ENCODE data around the gene IFRD2. TPM values are rescaled to one million over a fixed set of nuclear protein-coding genes. Genes with fewer than 3 reads are reported as not detected.
"Not testable (repeated sequence)": the region's sequence is repeated elsewhere in the genome, so short reads cannot be mapped to it uniquely, and the experiment has no call there.

Gene IFRD2
- total RNA-seq, 1 experiment from 2014 or later, result 70.9 TPM

DNA sequence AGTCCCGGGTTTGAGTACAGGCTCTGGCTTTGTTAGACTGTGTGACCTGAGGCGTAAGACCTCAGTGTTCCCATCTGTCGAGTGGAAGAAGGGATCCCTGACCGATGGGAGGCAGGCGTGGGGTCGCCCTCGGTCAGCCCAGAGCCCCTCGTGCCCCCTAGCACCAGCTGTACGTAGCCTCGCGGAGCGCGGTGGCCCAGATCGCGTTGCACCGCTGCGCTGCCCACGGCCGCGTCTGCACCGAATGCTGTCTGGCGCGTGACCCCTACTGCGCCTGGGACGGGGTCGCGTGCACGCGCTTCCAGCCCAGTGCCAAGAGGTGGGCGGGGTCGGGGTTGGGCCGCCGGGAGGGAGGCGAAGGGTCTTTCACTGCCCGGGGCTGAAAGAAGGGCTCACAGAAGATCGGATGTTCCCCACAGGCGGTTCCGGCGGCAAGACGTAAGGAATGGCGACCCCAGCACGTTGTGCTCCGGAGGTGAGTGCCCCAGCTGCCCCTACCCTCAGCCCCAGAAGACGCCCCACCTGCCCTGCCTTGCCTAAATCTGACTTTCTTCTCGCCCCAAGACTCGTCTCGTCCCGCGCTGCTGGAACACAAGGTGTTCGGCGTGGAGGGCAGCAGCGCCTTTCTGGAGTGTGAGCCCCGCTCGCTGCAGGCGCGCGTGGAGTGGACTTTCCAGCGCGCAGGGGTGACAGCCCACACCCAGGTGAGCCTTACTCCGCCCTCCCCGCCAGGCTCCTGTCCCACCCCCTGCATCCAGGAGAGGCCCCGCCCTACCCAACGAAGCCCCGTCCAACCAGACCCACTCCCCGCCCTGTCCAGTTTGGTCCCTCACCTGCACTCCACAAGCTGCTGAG lies 16.9 kb downstream of the IFRD2 start:
- no peaks in the 10 kb centered on the region for H3K27me3 ChIP-seq (replicated peaks)
- H3K9me3 ChIP-seq (replicated peaks), result no peaks in the 10 kb centered on the region
- H3K36me3 ChIP-seq, result no peaks in the 10 kb centered on the region
- no peak overlapping the region for H3K4me3 ChIP-seq
- DNase-seq (ENCODE audit: low read depth in 1 of 2, low spot score in 2 of 2), result no peak
- H3K27ac ChIP-seq, result no peak overlapping the region
- peaks cover 8% of the 10 kb centered on the region for H3K4me1 ChIP-seq (replicated peaks)

DNA sequence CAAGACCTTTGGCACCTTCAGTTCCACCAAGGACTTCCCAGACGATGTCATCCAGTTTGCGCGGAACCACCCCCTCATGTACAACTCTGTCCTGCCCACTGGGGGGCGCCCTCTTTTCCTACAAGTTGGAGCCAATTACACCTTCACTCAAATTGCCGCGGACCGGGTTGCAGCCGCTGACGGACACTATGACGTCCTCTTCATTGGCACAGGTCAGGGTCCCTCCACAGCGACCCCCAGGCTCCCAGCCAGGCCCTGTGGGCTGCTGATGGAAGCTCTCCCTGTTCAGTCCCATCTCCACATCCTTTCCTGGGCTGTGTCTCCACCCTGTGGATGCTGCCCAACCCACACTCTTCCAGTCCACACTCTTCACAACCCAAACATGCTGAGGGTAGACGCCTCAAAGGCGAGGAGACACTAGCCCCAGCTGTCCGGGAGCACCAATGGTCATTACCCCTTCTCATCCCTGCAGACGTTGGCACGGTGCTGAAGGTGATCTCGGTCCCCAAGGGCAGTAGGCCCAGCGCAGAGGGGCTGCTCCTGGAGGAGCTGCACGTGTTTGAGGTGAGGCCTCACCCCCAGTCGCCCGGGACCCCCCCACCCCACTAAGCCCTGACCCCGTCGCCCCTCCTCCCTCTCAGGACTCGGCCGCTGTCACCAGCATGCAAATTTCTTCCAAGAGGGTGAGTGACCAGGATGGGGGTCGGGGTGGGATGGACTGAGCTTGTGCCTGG lies 17.7 kb downstream of the IFRD2 start:
- no peak overlapping the region for H3K27ac ChIP-seq
- no peaks in the 10 kb centered on the region for H3K36me3 ChIP-seq
- H3K4me1 ChIP-seq (replicated peaks), result peaks cover 17% of the 10 kb centered on the region
- H3K27me3 ChIP-seq (replicated peaks), result no peaks in the 10 kb centered on the region
- no peak overlapping the region for H3K4me3 ChIP-seq
- no peaks in the 10 kb centered on the region for H3K9me3 ChIP-seq (replicated peaks)
- DNase-seq (ENCODE audit: low read depth in 1 of 2, low spot score in 2 of 2), result peak; percentile 54 to 57

DNA sequence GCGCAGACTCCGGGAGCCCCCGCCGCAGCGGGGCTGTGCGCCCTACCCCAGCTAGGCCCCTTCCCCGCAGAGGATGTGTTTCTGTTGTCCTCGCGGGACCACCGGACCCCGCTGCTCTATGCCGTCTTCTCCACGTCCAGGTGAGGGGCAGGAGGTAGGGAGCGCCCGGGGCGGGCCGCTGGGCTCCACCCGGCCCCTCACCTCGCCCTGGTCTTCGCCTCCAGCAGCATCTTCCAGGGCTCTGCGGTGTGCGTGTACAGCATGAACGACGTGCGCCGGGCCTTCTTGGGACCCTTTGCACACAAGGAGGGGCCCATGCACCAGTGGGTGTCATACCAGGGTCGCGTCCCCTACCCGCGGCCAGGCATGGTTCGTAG lies 18.6 kb downstream of the IFRD2 start:
- Histone ChIP-seq H3K27me3 (replicated peaks) (no peaks in the 10 kb centered on the region), H3K4me1 (replicated peaks) (peaks cover 25% of the 10 kb centered on the region), H3K9me3 (replicated peaks) (no peaks in the 10 kb centered on the region), H3K27ac (no peak overlapping the region), H3K36me3 (no peaks in the 10 kb centered on the region), H3K4me3 (no peak overlapping the region)
- no peak for DNase-seq (ENCODE audit: low read depth in 1 of 2, low spot score in 2 of 2)

DNA sequence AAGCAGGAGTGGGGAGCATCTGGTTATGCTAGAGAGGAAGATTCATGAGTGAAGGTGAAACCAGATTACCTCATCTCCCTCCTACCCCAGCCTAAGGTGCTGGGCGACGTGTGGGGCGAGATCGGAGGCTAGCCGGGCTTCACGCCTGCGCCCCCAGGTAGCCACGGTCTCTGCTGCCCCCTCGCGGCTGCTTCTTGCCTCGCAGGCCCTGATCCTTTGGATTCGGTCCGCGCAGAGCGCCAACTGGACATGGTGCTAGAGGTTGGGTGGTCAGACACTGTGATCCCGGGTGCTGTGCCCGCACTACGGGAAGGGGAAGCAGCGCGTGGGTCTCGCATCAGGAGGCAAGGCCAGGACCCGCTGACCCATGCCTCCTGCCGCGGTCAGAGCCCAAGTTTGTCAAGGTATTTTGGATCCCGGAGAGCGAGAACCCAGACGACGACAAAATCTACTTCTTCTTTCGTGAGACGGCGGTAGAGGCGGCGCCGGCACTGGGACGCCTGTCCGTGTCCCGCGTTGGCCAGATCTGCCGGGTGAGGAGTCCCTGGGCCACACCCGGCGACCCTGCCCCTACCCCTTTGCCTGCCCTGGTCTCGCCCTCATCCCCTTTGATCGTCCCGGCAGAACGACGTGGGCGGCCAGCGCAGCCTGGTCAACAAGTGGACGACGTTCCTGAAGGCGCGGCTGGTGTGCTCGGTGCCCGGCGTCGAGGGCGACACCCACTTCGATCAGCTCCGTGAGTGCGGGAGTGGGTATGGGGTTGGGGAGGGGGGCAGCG lies 19.1 kb downstream of the IFRD2 start:
- peak overlapping the region; percentile 21 for H3K4me3 ChIP-seq
- DNase-seq (ENCODE audit: low read depth in 1 of 2, low spot score in 2 of 2), result peak; percentile 74 to 82

DNA sequence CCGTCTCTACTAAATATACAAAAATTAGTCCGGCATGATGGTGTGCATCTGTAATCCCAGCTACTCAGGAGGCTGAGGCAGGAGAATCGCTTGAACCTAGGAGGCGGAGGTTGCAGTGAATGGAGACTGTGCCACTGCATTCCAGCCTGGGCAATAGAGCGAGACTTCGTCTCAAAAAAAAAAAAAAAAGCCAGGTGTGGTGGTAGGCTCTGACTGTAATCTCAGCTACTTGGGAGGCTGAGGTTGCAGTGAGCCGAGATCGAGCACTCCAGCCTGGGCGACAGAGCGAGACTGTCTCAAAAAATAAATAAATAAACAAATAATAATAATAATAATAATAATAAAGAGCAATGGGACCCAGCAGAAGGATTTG lies 19.7 kb downstream of the IFRD2 start:
- DNase-seq (ENCODE audit: low read depth in 1 of 2, low spot score in 2 of 2); H3K27me3 ChIP-seq (replicated peaks); H3K4me3 ChIP-seq; H3K9me3 ChIP-seq (replicated peaks); H3K27ac ChIP-seq; H3K36me3 ChIP-seq: not testable (repeated sequence)
- H3K4me1 ChIP-seq (replicated peaks), result peaks cover 35% of the 10 kb centered on the region

More for the DNA sequence above, 19.1 kb downstream of the IFRD2 start:
- Histone ChIP-seq H3K9me3 (replicated peaks) (no peaks in the 10 kb centered on the region), H3K4me1 (replicated peaks) (peaks cover 31% of the 10 kb centered on the region), H3K36me3 (no peaks in the 10 kb centered on the region), H3K27me3 (replicated peaks) (no peaks in the 10 kb centered on the region), H3K27ac (no peak overlapping the region)

DNA sequence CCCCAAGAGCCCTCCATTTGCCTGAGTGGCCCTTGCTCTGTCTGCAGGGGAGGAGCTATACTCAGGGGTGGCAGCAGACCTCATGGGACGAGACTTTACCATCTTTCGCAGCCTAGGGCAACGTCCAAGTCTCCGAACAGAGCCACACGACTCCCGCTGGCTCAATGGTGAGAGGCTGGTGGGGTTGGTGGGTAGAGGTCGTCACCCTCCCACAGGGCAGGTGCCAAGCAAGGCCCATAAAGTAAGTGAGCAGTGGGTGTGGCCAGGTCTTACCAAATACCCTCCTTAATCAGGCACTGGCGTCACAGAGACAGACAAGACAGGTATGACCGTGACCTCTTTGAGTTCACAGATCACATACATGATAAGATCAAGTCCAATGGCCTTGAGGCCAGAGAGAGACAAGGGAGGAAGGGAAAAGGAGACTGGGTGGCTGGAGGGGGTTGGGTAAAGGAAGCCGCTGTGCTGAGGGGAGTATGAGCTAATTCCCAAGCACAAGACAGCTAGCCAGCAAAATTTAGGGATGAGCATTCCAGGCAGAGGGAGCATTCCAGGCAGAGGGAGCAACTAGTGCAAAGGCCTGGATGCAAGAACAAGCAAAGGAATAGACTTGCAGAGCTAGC lies 20.8 kb downstream of the IFRD2 start:
- Histone ChIP-seq H3K4me1 (replicated peaks) (peaks cover 39% of the 10 kb centered on the region), H3K9me3 (replicated peaks) (no peaks in the 10 kb centered on the region), H3K27ac (no peak overlapping the region), H3K36me3 (no peaks in the 10 kb centered on the region), H3K4me3 (no peak overlapping the region), H3K27me3 (replicated peaks) (no peaks in the 10 kb centered on the region)
- no peak for DNase-seq (ENCODE audit: low read depth in 1 of 2, low spot score in 2 of 2)

DNA sequence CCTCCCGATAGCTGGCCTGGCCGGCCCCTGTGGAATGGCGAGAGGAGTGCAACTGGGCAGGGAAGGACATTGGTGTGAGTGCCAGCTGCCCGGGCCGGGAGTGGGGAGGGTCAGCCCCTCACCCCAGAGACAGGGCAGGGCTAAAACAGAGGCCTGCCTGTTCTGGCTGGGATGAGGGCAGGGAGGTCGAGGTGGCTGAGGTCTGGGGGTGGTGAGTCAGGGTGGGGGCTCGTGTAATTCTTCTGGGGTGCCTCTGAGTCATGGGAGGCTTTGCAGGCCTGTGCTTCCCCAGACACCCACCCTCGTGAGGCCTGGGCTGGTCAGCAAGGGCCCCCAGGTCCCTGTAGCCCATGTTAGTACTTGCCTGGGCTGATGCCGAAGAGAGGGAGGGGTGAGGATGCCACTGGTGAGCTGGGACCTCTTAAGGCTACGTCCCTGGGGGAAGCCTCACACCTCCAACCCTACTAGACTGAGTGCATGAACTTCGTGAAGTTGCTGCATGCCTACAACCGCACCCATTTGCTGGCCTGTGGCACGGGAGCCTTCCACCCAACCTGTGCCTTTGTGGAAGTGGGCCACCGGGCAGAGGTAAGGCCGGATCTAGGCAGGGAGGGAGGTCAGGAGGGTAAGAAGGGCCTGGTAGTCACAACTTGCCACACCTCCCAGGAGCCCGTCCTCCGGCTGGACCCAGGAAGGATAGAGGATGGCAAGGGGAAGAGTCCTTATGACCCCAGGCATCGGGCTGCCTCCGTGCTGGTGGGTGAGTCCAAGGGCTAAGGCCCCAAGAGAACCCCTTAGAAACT lies 21.6 kb downstream of the IFRD2 start:
- H3K27ac ChIP-seq, result no peak overlapping the region
- H3K4me3 ChIP-seq, result no peak overlapping the region
- no peaks in the 10 kb centered on the region for H3K27me3 ChIP-seq (replicated peaks)

DNA sequence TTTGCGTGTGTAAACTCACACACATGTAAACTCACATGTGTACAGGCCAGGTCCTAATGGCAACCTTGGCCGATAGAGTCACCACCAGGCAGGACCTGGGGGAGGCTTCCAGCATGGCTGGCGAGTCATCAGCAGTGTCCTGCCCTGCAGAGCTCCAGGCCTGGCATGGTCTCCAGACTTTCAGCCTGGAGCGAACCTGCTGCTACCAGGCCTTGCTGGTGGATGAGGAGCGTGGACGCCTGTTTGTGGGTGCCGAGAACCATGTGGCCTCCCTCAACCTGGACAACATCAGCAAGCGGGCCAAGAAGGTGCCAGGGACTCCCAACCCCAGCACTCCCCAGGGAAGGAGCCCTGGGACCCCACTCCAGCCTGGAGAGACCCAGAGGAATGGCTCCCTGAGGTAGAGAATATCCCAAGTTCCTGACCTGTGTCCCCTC lies 22.2 kb downstream of the IFRD2 start:
- Histone ChIP-seq H3K27ac (no peak overlapping the region), H3K9me3 (replicated peaks) (no peaks in the 10 kb centered on the region), H3K27me3 (replicated peaks) (no peaks in the 10 kb centered on the region), H3K36me3 (no peaks in the 10 kb centered on the region), H3K4me3 (no peak overlapping the region), H3K4me1 (replicated peaks) (peaks cover 47% of the 10 kb centered on the region)
- no peak for DNase-seq (ENCODE audit: low read depth in 1 of 2, low spot score in 2 of 2)

More for the DNA sequence above, 21.6 kb downstream of the IFRD2 start:
- no peak for DNase-seq (ENCODE audit: low read depth in 1 of 2, low spot score in 2 of 2)
- peaks cover 41% of the 10 kb centered on the region for H3K4me1 ChIP-seq (replicated peaks)
- H3K9me3 ChIP-seq (replicated peaks), result no peaks in the 10 kb centered on the region
- no peaks in the 10 kb centered on the region for H3K36me3 ChIP-seq

DNA sequence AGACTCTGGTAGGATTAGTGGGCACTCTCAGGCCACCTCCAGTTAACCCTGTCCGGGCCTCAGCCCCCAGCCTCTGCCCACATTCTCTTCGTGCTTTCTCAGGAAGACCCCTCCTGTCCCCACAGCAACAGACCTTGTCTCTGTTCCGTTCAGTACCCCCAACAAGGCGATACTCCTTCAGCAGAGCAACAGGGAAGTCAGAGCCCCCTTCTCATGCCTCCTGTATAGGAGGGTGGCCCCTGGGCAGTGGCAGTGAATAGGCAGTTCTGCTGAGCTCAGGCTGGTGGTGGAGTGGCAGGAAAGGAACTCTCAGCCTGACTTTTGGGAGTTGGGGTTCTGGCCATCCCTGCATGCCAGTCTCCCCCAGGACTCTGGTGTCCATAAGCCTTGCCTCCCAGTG lies 22.8 kb downstream of the IFRD2 start:
- Histone ChIP-seq H3K27ac (no peak overlapping the region), H3K4me1 (replicated peaks) (peaks cover 53% of the 10 kb centered on the region), H3K4me3 (no peak overlapping the region), H3K27me3 (replicated peaks) (no peaks in the 10 kb centered on the region), H3K36me3 (no peaks in the 10 kb centered on the region), H3K9me3 (replicated peaks) (no peaks in the 10 kb centered on the region)
- no peak for DNase-seq (ENCODE audit: low read depth in 1 of 2, low spot score in 2 of 2)

DNA sequence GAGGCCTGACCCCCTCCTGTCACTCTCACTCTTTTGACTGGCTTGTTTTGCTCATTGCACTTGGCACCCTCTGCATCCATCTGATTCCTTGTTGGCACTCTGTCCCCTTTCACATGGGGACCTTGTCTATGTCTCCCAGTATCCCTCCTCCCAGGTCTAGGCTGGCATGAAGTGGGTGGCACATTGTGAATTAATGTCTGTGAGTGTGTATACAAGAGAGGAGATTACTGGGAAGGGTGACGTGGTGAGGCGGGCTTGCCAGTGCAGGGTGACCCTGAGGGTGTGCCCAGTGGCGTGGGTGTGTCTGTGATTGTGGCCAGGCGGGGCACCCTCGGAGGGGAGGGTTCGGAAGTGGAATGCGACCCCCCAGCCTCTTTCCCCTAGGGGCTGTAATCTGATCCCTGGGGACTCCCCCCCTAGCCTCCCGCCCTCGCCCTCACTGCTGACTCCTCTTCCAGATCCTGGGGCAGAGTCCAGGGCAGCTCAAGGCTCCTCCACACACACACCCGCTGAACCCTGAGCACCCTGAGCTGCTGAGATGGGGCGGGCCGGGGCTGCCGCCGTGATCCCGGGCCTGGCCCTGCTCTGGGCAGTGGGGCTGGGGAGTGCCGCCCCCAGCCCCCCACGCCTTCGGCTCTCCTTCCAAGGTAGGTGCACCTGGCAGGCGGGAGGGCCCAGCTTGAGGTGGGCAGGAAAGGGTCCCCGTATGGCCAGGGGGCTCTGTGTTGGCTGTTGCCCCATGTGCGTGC lies 23.4 kb downstream of the IFRD2 start, which contains the start of gene SEMA3B:
Gene SEMA3B, plus strand, starts transcription at position 445 of the 749 bp plus-strand sequence. Its CDS starts 94 bp downstream, at position 539.
- Histone ChIP-seq H3K4me1 (replicated peaks) (peaks cover 58% of the 10 kb centered on the region), H3K27me3 (replicated peaks) (no peaks in the 10 kb centered on the region), H3K9me3 (replicated peaks) (no peaks in the 10 kb centered on the region), H3K27ac (no peak within 1 kb of the TSS), H3K4me3 (no peak within 1 kb of the TSS), H3K36me3 (no peaks in the 10 kb centered on the region)
- DNase-seq (ENCODE audit: low read depth in 1 of 2, low spot score in 2 of 2), result peak; percentile 52 to 74

DNA sequence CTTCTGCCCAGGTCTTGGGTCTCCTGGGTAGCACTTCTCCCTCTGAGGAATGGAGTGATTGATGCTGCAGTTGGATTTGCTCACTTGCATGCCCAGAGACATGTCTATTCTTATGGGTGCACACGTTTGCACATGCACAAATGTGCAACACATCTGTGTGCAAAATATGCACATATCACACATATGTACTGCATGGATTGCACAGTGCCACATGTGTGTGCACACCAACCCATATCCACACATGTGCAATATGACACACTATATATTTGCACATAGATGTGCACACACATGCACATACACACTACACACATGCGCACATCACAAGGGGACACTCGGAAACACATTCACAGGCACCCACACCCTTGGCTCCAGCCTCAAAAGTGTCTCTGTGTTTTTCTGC lies 24.0 kb downstream of the IFRD2 start:
- Histone ChIP-seq H3K27ac (no peak overlapping the region), H3K9me3 (replicated peaks) (no peaks in the 10 kb centered on the region), H3K36me3 (no peaks in the 10 kb centered on the region), H3K4me1 (replicated peaks) (peaks cover 60% of the 10 kb centered on the region), H3K27me3 (replicated peaks) (no peaks in the 10 kb centered on the region), H3K4me3 (no peak overlapping the region)
- DNase-seq (ENCODE audit: low read depth in 1 of 2, low spot score in 2 of 2), result no peak

DNA sequence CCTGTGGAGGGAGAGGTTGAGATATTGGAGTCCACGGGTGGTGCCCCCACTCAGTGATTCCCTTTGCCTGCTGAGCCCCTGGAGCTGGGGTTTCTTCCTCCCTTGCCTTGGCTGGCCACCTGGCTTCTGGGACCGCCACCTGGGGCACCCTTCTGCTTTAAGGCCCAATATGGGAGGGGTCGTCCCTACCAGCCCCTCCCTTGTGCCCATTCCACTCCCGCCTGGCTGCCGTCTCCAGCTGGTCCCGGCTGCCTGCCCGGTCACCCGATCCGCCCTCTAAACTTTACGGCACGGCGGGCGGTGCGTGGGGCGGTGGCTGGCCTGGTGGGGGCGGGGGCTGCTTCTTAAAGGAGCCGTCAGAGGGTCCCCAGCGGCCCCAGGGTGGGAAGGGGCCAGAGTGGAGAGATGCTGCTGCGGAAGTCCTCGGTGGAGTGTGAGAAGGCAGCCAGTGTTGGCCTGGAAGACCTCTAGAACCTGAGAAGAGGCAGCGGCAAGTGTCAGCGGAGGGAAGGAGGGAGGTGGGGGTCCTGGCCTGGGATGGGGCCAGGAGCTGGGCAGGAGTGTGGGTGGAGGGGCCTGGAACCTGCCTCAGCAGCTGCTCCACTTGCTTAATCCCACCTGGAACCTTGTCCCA lies 24.8 kb downstream of the IFRD2 start:
- Histone ChIP-seq H3K36me3 (no peaks in the 10 kb centered on the region), H3K4me3 (peak overlapping the region; percentile 16; the same call in 1 of the 2 replicates), H3K4me1 (replicated peaks) (peaks cover 56% of the 10 kb centered on the region), H3K27ac (no peak overlapping the region), H3K9me3 (replicated peaks) (no peaks in the 10 kb centered on the region), H3K27me3 (replicated peaks) (no peaks in the 10 kb centered on the region)
- DNase-seq (ENCODE audit: low read depth in 1 of 2, low spot score in 2 of 2), result no peak

Measured in SJSA1 (cell line).